Osteocyte (in vitro differentiated cells): ENCODE data around the gene POU6F1. TPM values are rescaled to one million over a fixed set of nuclear protein-coding genes. Genes with fewer than 3 reads are reported as not detected.
"Not testable (repeated sequence)": the region's sequence is repeated elsewhere in the genome, so short reads cannot be mapped to it uniquely, and the experiment has no call there.

ENCODE experiments used
- DNase-seq: peaks from one replicate; pipeline ENCODE4 v3.0.0; 2021; ENCODE audit warnings: mixed read lengths; ENCODE audit not compliant: unreplicated experiment; ENCODE audit errors: extremely low spot score
- H3K27ac Mint-ChIP-seq: one replicate; pipeline ENCODE4 v1.8.0; 2021; ENCODE audit warnings: mild to moderate bottlenecking, mixed read lengths; ENCODE audit not compliant: unreplicated experiment
- H3K27me3 Mint-ChIP-seq: one replicate; pipeline ENCODE4 v1.8.0; 2021; ENCODE audit warnings: mixed read lengths; ENCODE audit not compliant: unreplicated experiment
- H3K36me3 Mint-ChIP-seq: one replicate; pipeline ENCODE4 v1.8.0; 2021; ENCODE audit warnings: mixed read lengths; ENCODE audit not compliant: unreplicated experiment
- H3K4me1 Mint-ChIP-seq: one replicate; pipeline ENCODE4 v1.8.0; 2021; ENCODE audit warnings: mixed read lengths; ENCODE audit not compliant: unreplicated experiment
- H3K4me3 Mint-ChIP-seq: one replicate; pipeline ENCODE4 v1.8.0; 2021; ENCODE audit warnings: mild to moderate bottlenecking, moderate library complexity, mixed read lengths; ENCODE audit not compliant: unreplicated experiment
- H3K9me3 Mint-ChIP-seq: one replicate; pipeline ENCODE4 v1.8.0; 2021; ENCODE audit warnings: mixed read lengths; ENCODE audit not compliant: unreplicated experiment
- long read RNA-seq: library from polyadenylated mRNA; unstranded; transcript quantifications from one replicate; pipeline ENCODE4 v2.0.0, GENCODE V29; 2021
- total RNA-seq: library from RNA; stranded (reverse); gene quantifications from 2 replicates; pipeline ENCODE4 v1.2.1, GENCODE V29; 2021
- TF ChIP-seq, protein P1 (sequence below): fragments of 200-600 bp; sonication (generic); IDR thresholded peaks from 2 replicates; pipeline ENCODE4 v1.5.0; 2021; ENCODE audit warnings: antibody characterized with exemption, mild to moderate bottlenecking, moderate library complexity

Gene POU6F1
- 19.2 and 20.6 TPM in 2 replicates for total RNA-seq
- long read RNA-seq, partial matches to known transcripts: 4 of 11 reads
- long read RNA-seq, other reads (novel, unspliced or antisense): 6 of 11 reads

DNA sequence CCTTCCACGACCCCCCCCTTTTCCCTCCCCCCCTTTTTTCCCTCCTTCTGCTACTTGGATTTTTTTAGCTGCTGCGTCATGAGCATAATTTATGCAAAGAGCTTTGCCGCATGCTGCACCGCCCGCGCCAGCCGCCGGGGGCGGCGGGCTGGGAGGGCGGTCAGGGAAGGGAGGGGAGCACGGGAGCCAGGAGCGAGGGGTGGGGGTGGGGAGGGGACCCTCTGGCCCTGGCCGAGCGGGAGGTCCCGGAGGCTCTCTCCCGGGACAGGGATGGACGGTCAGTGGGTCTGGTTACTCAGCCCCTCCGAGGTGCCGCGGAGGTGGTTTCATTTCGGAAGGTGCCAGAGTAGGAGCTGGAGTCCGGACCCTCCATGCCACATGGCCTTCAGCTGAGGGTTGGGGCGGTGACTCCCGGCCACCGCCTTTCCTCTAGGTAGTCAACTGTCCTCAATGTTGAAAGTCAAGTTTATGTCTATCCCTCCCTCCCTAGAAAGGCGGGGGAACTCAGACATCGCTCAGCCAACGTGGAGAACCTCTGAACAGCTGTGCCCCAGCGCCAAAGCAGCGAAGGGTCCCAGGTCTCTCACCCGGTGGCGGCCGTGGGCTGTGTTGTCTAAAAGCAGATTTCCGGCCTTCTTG, at the start of gene POU6F1:
Gene POU6F1 (minus strand): TSS at position 95 of the 639 bp plus-strand sequence. CDS start 11,226 bp downstream, outside the sequence.
- Mint-ChIP-seq H3K27ac (peak within 1 kb of the TSS; percentile 92), H3K4me1 (peaks cover 18% of the 10 kb centered on the region), H3K27me3 (no peaks in the 10 kb centered on the region), H3K4me3 (peak within 1 kb of the TSS; percentile 80), H3K36me3 (no peaks in the 10 kb centered on the region), H3K9me3 (no peaks in the 10 kb centered on the region)
- TF ChIP-seq, protein P1, sequence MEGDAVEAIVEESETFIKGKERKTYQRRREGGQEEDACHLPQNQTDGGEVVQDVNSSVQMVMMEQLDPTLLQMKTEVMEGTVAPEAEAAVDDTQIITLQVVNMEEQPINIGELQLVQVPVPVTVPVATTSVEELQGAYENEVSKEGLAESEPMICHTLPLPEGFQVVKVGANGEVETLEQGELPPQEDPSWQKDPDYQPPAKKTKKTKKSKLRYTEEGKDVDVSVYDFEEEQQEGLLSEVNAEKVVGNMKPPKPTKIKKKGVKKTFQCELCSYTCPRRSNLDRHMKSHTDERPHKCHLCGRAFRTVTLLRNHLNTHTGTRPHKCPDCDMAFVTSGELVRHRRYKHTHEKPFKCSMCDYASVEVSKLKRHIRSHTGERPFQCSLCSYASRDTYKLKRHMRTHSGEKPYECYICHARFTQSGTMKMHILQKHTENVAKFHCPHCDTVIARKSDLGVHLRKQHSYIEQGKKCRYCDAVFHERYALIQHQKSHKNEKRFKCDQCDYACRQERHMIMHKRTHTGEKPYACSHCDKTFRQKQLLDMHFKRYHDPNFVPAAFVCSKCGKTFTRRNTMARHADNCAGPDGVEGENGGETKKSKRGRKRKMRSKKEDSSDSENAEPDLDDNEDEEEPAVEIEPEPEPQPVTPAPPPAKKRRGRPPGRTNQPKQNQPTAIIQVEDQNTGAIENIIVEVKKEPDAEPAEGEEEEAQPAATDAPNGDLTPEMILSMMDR: peak; percentile 55
- DNase-seq: peak; percentile 92

GRCh38 chr12:51265024-51265423, 47.2 kb upstream of the POU6F1 start:
- H3K9me3 Mint-ChIP-seq: no peaks in the 10 kb centered on the region
- TF ChIP-seq, protein P1: no peak
- H3K4me1 Mint-ChIP-seq: peaks cover 4% of the 10 kb centered on the region
- no peak for DNase-seq
- no peak overlapping the region for H3K27ac Mint-ChIP-seq
- no peaks in the 10 kb centered on the region for H3K27me3 Mint-ChIP-seq
- H3K4me3 Mint-ChIP-seq: no peak overlapping the region
- no peaks in the 10 kb centered on the region for H3K36me3 Mint-ChIP-seq

DNA sequence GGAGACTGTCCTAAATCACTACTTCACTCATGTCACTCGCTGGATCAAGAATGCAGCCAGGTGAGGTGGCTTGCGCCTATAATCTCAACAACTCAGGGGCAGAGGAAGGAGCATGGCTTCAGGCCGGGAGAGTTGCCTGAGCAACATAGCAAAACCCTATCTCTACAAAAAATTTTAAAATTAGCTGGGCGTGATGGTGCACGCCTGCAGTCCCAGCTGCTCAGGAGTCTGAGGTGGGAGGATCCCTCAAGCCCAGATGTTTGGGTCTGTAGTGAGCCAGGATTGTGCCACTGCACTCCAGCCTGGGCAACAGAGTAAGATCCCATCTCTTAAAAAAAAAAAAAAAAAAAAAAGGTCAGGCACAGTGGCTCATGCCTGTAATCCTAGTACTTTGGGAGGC, 46.4 kb upstream of the POU6F1 start:
- no peak for DNase-seq
- TF ChIP-seq, protein P1: no peak
- H3K4me1 Mint-ChIP-seq: peaks cover 3% of the 10 kb centered on the region
- no peak overlapping the region for H3K4me3 Mint-ChIP-seq
- peak overlapping the region; percentile 52 for H3K27ac Mint-ChIP-seq
- H3K27me3 Mint-ChIP-seq: no peaks in the 10 kb centered on the region
- H3K9me3 Mint-ChIP-seq: no peaks in the 10 kb centered on the region
- H3K36me3 Mint-ChIP-seq: no peaks in the 10 kb centered on the region

DNA sequence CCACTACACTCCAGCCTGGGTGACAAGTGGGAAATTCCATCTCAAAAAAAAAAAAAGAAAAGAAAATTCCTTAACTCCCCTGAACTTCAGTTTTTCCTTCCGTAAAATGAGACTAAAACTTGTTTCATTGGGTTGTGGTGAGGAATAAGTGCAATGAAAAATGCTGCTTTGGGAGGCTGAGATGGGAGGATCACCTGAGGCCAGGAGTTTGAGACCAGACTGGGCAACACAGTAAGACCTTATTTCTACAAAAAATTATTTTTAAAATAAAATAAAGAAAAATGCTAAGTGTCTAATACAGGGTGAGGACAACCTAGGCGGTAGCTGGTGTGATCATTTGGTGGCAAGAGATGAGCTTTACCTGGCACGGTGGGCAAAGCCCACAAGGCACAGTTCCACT, 45.5 kb upstream of the POU6F1 start:
- no peaks in the 10 kb centered on the region for H3K9me3 Mint-ChIP-seq
- H3K27ac Mint-ChIP-seq: no peak overlapping the region
- TF ChIP-seq, protein P1: no peak
- no peak for DNase-seq
- H3K4me1 Mint-ChIP-seq: peaks cover 2% of the 10 kb centered on the region
- no peaks in the 10 kb centered on the region for H3K27me3 Mint-ChIP-seq
- no peak overlapping the region for H3K4me3 Mint-ChIP-seq
- no peaks in the 10 kb centered on the region for H3K36me3 Mint-ChIP-seq

GRCh38 chr12:51262758-51263177, 44.9 kb upstream of the POU6F1 start:
- Mint-ChIP-seq H3K27ac (no peak overlapping the region), H3K9me3 (no peaks in the 10 kb centered on the region), H3K4me3 (no peak overlapping the region), H3K27me3 (no peaks in the 10 kb centered on the region), H3K4me1 (peaks cover 2% of the 10 kb centered on the region), H3K36me3 (no peaks in the 10 kb centered on the region)
- TF ChIP-seq, protein P1: peak; percentile 49
- DNase-seq: no peak

- H3K27ac Mint-ChIP-seq, H3K4me3 Mint-ChIP-seq, H3K27me3 Mint-ChIP-seq, DNase-seq, H3K36me3 Mint-ChIP-seq, H3K9me3 Mint-ChIP-seq, H3K4me1 Mint-ChIP-seq: not testable (repeated sequence)
Observed at GRCh38 chr12:51259600-51259999, 41.7 kb upstream of the POU6F1 start.
